SW480 (cell line): Measurements from ENCODE around the gene SLC19A1.

Source experiments
- DNase-seq: peaks from one replicate; pipeline ENCODE4 v3.0.0-alpha.2; 2016; ENCODE audit warnings: low spot score

SLC19A1 gene

GRCh38 chr21:45478816-45479669, 63.2 kb downstream of the SLC19A1 start:
- DNase-seq, result no peak

- DNase-seq, result no peak
Observed at GRCh38 chr21:45478115-45478801, 64.0 kb downstream of the SLC19A1 start.

- DNase-seq, result no peak
Observed at GRCh38 chr21:45477176-45478114, 64.8 kb downstream of the SLC19A1 start.

GRCh38 chr21:45476582-45476981, 65.7 kb downstream of the SLC19A1 start:
- no peak for DNase-seq

GRCh38 chr21:45475797-45476570, 66.3 kb downstream of the SLC19A1 start:
- no peak for DNase-seq

GRCh38 chr21:45475004-45475685, 67.1 kb downstream of the SLC19A1 start:
- no peak for DNase-seq

GRCh38 chr21:45474323-45474950, 67.8 kb downstream of the SLC19A1 start:
- DNase-seq, result no peak

- no peak for DNase-seq
Observed at GRCh38 chr21:45473496-45474322, 68.5 kb downstream of the SLC19A1 start.

GRCh38 chr21:45472445-45473365, 69.5 kb downstream of the SLC19A1 start:
- no peak for DNase-seq

- no peak for DNase-seq
Observed at GRCh38 chr21:45471525-45472221, 70.6 kb downstream of the SLC19A1 start.

- peak; percentile 62 for DNase-seq
Observed at GRCh38 chr21:45470773-45471524, 71.3 kb downstream of the SLC19A1 start.

- DNase-seq, result no peak
Observed at GRCh38 chr21:45470087-45470515, 72.1 kb downstream of the SLC19A1 start.

- no peak for DNase-seq
Observed at GRCh38 chr21:45469273-45470086, 72.8 kb downstream of the SLC19A1 start.

GRCh38 chr21:45468971-45469272, 73.3 kb downstream of the SLC19A1 start:
- no peak for DNase-seq

- DNase-seq, result no peak
Observed at GRCh38 chr21:45468051-45468970, 73.9 kb downstream of the SLC19A1 start.
